HepG2 (cell line): ENCODE data around the gene LRSAM1. TPM values are rescaled to one million over a fixed set of nuclear protein-coding genes. Genes with fewer than 3 reads are reported as not detected.
A peak's percentile ranks its signal among the peaks of the same experiment; 100 is the strongest.

Source experiments
- ATAC-seq: fragments of 200-7000 bp; cut with Tn5 transposase; 3 replicates; pipeline ENCODE4 v1.9.1; 2020; ENCODE audit warnings: mild to moderate bottlenecking, moderate library complexity
- BruUV-seq: library from RNA; stranded (reverse); fragments of 400-500 nt; replicated peaks from 2 replicates; lab custom pipeline; 2021; lab: Mats Ljungman, UMichigan
- CTCF ChIA-PET: fragments of 300-600 bp; formaldehyde crosslinking; extraction: SDS; loops from one replicate; lab custom pipeline; 2021; ENCODE audit warnings: low total read pairs, inconsistent platforms, low intra/inter-chr PET ratio; lab: Yijun Ruan, JAX
- POLR2A ChIA-PET: fragments of 350-600 bp; sonication (Branson Sonifier 250); formaldehyde crosslinking; loops from one replicate; lab custom pipeline; 2020; ENCODE audit warnings: antibody characterized with exemption, inconsistent platforms; lab: Yijun Ruan, JAX
- DNase-seq: peaks from one replicate; pipeline ENCODE4 v3.0.0-alpha.2; 2015; ENCODE audit warnings: low spot score
- FAIRE-seq: peaks from 3 replicates; lab custom pipeline; 2011; peaks lifted over from hg19 to GRCh38; lab: Jason Lieb, UNC
- H2AFZ ChIP-seq: one replicate; pipeline ENCODE4 v1.6.1; 2011; ENCODE audit warnings: low read length, inconsistent platforms
- H3K27ac ChIP-seq: fragments of 300-600 bp; 3 replicates; pipeline ENCODE4 v1.8.0; 2011; ENCODE audit warnings: mixed run types, mild to moderate bottlenecking, mixed read lengths, low read length, inconsistent platforms; ENCODE audit not compliant: insufficient read depth; ENCODE audit errors: extremely low read length
- H3K27me3 ChIP-seq, 2 experiments: fragments of 200-600 bp in 1 of 2; 2 replicates in 1 of 2; 3 replicates in 1 of 2; pipeline versions ENCODE4 v1.6.0 to v1.8.0; 2011; ENCODE audit warnings: low read length in 2 of 2, mild to moderate bottlenecking in 2 of 2, moderate library complexity in 2 of 2, inconsistent platforms in 1 of 2; ENCODE audit not compliant: insufficient read depth in 2 of 2, control insufficient read depth in 1 of 2
- H3K36me3 ChIP-seq, 2 experiments: fragments of 200-600 bp in 1 of 2; replicated peaks in 1 of 2; 2 replicates in 1 of 2; 3 replicates in 1 of 2; pipeline versions ENCODE4 v1.5.1 to v1.8.0; 2011; ENCODE audit warnings: low read length in 2 of 2, inconsistent platforms in 1 of 2; ENCODE audit not compliant: insufficient read depth in 2 of 2, control insufficient read depth in 1 of 2
- H3K4me1 ChIP-seq: 2 replicates; pipeline ENCODE4 v1.5.1; 2012; ENCODE audit warnings: low read length, inconsistent platforms; ENCODE audit not compliant: insufficient read depth
- H3K4me2 ChIP-seq: 2 replicates; pipeline ENCODE4 v1.6.0; 2011; ENCODE audit warnings: low read depth, low read length, inconsistent platforms
- H3K4me3 ChIP-seq, 3 experiments: fragments of 200-600 bp in 1 of 3; sonication (generic), shearing (Covaris generic) in 1 of 3; replicated peaks in 1 of 3; 2 replicates each; pipeline ENCODE4 v1.5.1; 2011 to 2016; ENCODE audit warnings: low read length in 3 of 3, inconsistent platforms in 2 of 3, low read depth in 2 of 3, mild to moderate bottlenecking in 2 of 3, control low read depth in 1 of 3, mixed read lengths in 1 of 3; ENCODE audit not compliant: insufficient read depth in 1 of 3
- H3K79me2 ChIP-seq: one replicate; pipeline ENCODE4 v1.6.1; 2011; ENCODE audit warnings: low read length, inconsistent platforms; ENCODE audit not compliant: insufficient read depth
- H3K9ac ChIP-seq: 2 replicates; pipeline ENCODE4 v1.6.0; 2011; ENCODE audit warnings: mild to moderate bottlenecking, low read depth, low read length, inconsistent platforms; ENCODE audit not compliant: insufficient read depth
- H3K9me3 ChIP-seq: 2 replicates; pipeline ENCODE4 v1.5.1; 2012; ENCODE audit warnings: mild to moderate bottlenecking, low read length
- H4K20me1 ChIP-seq: 2 replicates; pipeline ENCODE4 v1.6.0; 2011; ENCODE audit warnings: inconsistent platforms, mild to moderate bottlenecking, low read length, moderate library complexity; ENCODE audit not compliant: insufficient read depth
- HDAC6 ChIP-seq: fragments of 200-600 bp; sonication (generic); IDR thresholded peaks from 2 replicates; pipeline ENCODE4 v1.7.0; 2017; ENCODE audit warnings: mild to moderate bottlenecking, antibody characterized with exemption, low read length, low read depth
- PCBP1 ChIP-seq: fragments of 200-400 bp; formaldehyde crosslinking; IDR thresholded peaks from 2 replicates; pipeline ENCODE4 v1.6.1; 2017; ENCODE audit warnings: mild to moderate bottlenecking, low read depth, low read length, borderline replicate concordance
- ZNF629 ChIP-seq: sonication (generic); formaldehyde crosslinking; conservative IDR thresholded peaks from 2 replicates; pipeline ENCODE4 v1.5.0; 2020; ENCODE audit warnings: missing genetic modification reagents
- WGBS: methylation state at CpG from one replicate; pipeline ENCODE4 v1.1.6; 2017; ENCODE audit warnings: low lambda C conversion rate; 5-methylcytosine and 5-hydroxymethylcytosine counted together
- in situ Hi-C: cut with HindIII; loops from 2 replicates; pipeline ENCODE4 v1.10.0; 2017; ENCODE audit warnings: low pct_unique_long_range_greater_than_20kb; ENCODE audit not compliant: extremely low pct_ligation_motif_present
- intact Hi-C: fragments of 100-400 bp; cut with micrococcal nuclease; formaldehyde crosslinking; loops from one replicate; pipeline ENCODE4 v1.10.0; 2022; ENCODE audit not compliant: unreplicated experiment
- polyA plus RNA-seq, 8 experiments: library from polyadenylated mRNA; depleted of rRNA in 3 of 8; stranded (reverse) in 7 of 8; unstranded in 1 of 8; fragments of >200 nt; fragmentation: Illumina TruSeq in 4 of 8; extraction: Trizol in 4 of 8; gene quantifications; 2 replicates each; pipeline versions ENCODE4 v1.2.1 to v1.2.3, GENCODE V29; 2011 to 2016; ENCODE audit warnings: low read depth in 4 of 8, missing spikeins in 1 of 8, mixed read lengths in 1 of 8; ENCODE audit not compliant: insufficient read depth in 1 of 8
- total RNA-seq, 5 experiments: library from RNA; depleted of rRNA; stranded (reverse); fragments of >200 nt; fragmentation: Illumina TruSeq; extraction: Trizol; gene quantifications; 2 replicates each; pipeline ENCODE4 v1.2.3, GENCODE V29; 2016; ENCODE audit warnings: low read depth in 1 of 5
- TF ChIP-seq, protein P1 (sequence below): sonication (generic); formaldehyde crosslinking; IDR thresholded peaks from 2 replicates; pipeline ENCODE4 v1.4.0; 2020; ENCODE audit warnings: mild to moderate bottlenecking, missing genetic modification reagents

Gene LRSAM1
- total and polyA plus RNA-seq, 2 of the 13 experiments (the other 11 are each of a cell fraction or from before 2014, with no cell fraction given) = 8.7 to 10.2 TPM

GRCh38 chr9:127526655-127527559 is 75.6 kb downstream of the LRSAM1 start:
- H2AFZ ChIP-seq = no peak overlapping the region
- no peaks in the 10 kb centered on the region for H3K79me2 ChIP-seq
- no TSS peak for BruUV-seq
- H3K27me3 ChIP-seq = no peaks in the 10 kb centered on the region
- H3K4me1 ChIP-seq = 0 out of 2 replicates have a peak, but pooled peaks cover 1% of the 10 kb centered on the region
- H3K9me3 ChIP-seq = peaks cover 23% of the 10 kb centered on the region
- H3K36me3 ChIP-seq = peaks cover 16 to 60% of the 10 kb centered on the region in 2 experiments
- in situ Hi-C loops = no loop called here
- no peak for TF ChIP-seq HDAC6
- 0 out of 2 replicates have a peak, but pooled peaks have one; percentile 45 for TF ChIP-seq PCBP1
- TF ChIP-seq, all 625 proteins: peak for 1
- DNase-seq (no peak), FAIRE-seq (no peak), ATAC-seq (no peak)
- Histone ChIP-seq H3K27ac (no peak overlapping the region), H3K4me3 (no peak overlapping the region), H3K4me2 (no peak overlapping the region), H4K20me1 (no peaks in the 10 kb centered on the region), H3K9ac (no peak overlapping the region)
- WGBS = 93% methylated on average over 15 of the region's 30 CpGs
- intact Hi-C loops = no loop called here
- POLR2A ChIA-PET = interaction anchor here (1.2 kb wide), 1 partner anchor 19 kb away, joined by 7 read pairs; no protein-coding TSS in a partner anchor
- CTCF ChIA-PET = interaction anchor here (2.2 kb wide), 1 partner anchor 60 kb away, joined by 10 read pairs; no protein-coding TSS in a partner anchor

DNA sequence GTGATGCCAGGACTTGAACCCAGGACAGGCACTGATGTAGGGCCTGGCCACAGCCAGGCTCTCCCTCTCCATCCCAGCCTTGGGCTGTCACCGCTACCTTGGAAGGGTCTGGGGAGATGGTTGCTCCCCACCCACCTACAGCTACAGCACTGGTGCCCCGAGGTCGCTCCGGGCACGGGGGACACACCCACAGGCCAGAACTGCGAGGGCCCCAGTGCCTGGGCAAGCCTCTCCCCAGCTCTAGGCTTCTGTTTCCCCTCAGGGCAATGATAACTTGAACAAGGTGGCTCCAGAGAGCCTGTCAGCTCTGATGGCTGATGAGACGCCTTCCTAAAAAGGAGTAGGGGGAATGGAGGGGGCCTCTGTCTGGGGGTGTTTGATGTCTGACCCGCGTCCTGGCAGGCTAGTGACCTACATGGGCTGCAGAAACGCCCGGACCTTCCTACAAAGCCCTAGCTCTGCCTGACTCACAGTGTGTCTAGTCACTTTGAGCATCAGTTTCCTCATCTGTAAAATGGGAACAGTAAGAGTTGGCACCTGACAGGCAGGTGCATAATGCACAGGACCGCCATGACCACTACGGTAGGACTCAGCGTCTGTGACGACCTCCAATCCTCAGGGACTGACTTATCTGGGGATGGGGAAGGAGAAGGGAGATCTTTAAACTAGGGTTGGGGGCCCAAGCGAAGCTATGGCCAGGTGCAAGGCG is 76.4 kb downstream of the LRSAM1 start:
- ATAC-seq (no peak), DNase-seq (no peak), FAIRE-seq (no peak)
- no peak overlapping the region for H2AFZ ChIP-seq
- no peaks in the 10 kb centered on the region for H3K27me3 ChIP-seq
- H3K4me3 ChIP-seq = no peak overlapping the region
- TF ChIP-seq, protein P1, sequence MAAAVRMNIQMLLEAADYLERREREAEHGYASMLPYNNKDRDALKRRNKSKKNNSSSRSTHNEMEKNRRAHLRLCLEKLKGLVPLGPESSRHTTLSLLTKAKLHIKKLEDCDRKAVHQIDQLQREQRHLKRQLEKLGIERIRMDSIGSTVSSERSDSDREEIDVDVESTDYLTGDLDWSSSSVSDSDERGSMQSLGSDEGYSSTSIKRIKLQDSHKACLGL (CRISPR knock-in tag) = no peak
- TF ChIP-seq ZNF629 (CRISPR knock-in tag) = peak; percentile 78
- 88% methylated on average over 13 of the region's 17 CpGs for WGBS
- no peaks in the 10 kb centered on the region for H3K79me2 ChIP-seq
- H3K4me1 ChIP-seq = no peaks in the 10 kb centered on the region
- H3K4me2 ChIP-seq = no peak overlapping the region
- H3K9me3 ChIP-seq = peaks cover 23% of the 10 kb centered on the region
- no TSS peak for BruUV-seq
- no peak overlapping the region for H3K9ac ChIP-seq
- ChIA-PET CTCF (interaction anchor here (2.2 kb wide), 1 partner anchor 59 kb away, joined by 10 read pairs; no protein-coding TSS in a partner anchor), POLR2A (no interaction called here)
- H3K27ac ChIP-seq = no peak overlapping the region
- in situ Hi-C loops (no loop called here), intact Hi-C loops (no loop called here)
- peaks cover 15 to 60% of the 10 kb centered on the region in 2 experiments for H3K36me3 ChIP-seq
- no peaks in the 10 kb centered on the region for H4K20me1 ChIP-seq
